Stimulated activated CD4-positive, alpha-beta T cell treated with anti-CD3 and anti-CD28 coated beads, Interleukin-1b, Interleukin-23, amount 100 ng/mL, for 4 hours (primary cell): ENCODE data around the gene TTC31.

ENCODE experiments used
- DNase-seq, 2 donors: peaks; one replicate each; pipeline ENCODE4 v3.0.0-alpha.2; 2020; ENCODE audit warnings: low read depth in 2 of 2

TTC31 gene

DNA sequence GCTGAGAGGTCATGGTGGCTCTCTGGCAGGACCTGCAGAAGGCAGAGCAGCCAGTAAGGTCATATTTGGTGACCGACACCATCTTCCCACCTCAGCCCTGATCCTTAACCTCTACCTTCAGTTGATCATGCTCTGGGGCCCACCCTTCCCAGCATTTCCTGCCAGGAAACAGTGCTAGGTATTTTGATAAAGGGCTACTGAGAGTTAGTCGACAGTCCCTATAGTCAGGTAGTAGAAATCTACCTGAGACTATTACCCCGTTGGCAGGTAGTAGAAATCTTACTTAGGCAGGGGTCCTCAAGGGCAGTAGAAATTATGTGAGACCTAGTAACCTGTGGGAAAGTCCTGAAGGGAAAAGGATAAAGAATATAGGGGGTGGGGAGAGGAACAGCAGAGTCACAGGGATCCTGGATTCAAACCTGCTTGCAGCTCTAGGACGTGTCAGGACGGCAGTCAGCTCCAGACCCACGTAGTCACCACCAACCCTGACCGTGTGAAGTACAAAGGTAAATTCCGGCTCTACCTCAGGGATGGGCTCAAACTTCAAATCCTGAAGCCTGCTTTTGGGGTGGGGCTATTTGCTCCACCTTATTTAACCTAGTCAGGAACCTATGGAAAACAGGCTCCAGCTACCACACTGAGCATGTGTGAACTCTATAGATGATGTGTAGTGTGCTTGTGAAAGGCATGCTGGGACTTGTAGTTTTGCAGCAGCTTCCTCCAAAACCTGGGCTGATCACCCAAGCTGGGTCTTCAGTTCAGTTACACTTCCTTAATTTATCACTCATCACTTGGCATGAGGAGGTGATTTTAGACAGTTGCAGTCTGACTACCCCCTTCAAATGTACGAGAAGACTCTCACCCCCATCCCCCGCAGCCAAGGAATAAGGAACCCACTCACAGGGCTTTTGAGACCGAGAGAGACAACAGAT lies 43.1 kb downstream of the TTC31 start, which contains the start of gene DQX1:
Gene DQX1, minus strand, starts transcription at position 515 of the 932 bp plus-strand sequence. Its CDS starts 502 bp downstream, at position 13.
- DNase-seq, result no peak

DNA sequence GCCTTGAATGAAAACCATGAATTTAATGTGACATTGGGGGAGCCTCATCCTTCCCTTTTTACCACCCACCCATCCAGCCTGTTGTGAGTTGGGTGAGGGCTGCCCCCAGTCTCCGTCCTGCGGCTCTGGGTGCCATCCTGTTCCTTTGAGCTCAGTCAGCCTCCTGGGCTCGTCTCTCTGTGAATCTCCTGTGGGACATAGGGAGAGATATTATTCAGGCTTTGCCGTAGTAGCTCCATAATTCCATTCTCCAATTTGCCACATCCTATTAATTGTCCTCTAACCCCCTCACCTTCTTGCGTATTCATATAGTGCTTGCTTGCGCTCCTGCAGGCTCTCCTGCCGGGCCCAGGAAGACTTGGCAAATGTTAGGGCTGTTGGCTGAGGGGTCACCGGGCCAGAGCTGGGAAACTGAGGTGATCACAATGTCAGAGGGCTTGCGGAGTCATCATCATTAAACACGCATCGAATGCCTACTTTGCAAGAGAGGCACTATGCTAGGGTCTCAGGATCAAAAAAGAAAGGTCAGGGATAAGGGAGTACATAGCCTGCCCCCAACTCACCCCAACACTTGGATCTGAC lies 43.9 kb downstream of the TTC31 start:
- no peak for DNase-seq

DNA sequence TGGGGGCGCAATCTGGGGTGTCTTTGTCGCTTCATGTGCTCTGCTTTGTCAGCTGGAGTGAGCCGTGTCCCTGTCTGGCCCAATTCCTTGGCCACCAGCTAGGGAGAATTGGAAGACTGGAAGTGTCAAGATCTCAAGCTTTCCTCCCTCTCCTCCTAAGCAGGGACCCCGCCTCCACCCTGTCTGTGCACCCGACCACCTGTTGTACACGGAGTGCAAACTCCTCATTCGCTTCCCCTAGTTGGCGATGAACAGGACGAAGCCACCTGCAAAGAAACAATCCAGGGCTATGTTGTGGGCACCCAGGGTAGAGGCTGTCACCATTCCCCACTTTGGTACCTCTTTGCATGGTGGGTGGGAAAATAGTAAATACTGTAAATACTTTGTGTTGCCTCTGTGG lies 44.9 kb downstream of the TTC31 start:
- no peak for DNase-seq

DNA sequence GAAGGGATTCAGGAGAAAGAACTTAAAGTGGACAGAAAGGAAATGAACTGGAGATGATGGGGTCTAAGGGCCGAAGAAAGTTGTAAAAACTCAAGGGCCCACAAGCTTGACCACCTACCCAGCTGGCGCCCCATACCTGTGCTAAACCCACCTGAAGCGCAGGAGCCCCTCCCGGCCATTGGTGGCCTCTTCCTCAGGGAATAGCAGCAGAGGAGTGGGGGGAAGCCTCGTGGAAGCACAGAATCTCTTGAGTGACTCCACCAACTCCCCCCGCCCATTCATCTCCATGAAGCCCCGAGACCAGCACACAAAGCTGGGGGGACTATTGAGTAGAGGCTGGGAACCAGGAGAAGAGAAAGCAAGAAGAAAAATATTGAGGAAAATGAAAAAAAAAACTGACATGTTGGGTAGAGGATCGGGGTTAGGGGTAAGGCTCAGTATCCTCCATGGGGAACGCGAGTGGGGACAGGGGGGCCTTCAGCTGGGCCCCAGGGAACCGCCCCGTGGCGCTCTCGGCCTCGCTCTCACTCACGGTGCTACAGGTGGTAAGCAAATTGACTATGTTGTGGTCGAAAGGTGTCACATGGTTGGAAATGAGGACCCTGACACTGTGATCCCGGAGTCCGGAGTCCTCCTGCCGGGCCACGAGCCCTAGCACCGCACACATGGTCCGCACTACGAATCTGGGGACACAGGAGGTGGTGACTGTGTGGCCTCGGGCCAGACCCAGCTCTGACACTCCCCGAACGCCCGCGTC lies 45.9 kb downstream of the TTC31 start:
- no peak for DNase-seq

DNA sequence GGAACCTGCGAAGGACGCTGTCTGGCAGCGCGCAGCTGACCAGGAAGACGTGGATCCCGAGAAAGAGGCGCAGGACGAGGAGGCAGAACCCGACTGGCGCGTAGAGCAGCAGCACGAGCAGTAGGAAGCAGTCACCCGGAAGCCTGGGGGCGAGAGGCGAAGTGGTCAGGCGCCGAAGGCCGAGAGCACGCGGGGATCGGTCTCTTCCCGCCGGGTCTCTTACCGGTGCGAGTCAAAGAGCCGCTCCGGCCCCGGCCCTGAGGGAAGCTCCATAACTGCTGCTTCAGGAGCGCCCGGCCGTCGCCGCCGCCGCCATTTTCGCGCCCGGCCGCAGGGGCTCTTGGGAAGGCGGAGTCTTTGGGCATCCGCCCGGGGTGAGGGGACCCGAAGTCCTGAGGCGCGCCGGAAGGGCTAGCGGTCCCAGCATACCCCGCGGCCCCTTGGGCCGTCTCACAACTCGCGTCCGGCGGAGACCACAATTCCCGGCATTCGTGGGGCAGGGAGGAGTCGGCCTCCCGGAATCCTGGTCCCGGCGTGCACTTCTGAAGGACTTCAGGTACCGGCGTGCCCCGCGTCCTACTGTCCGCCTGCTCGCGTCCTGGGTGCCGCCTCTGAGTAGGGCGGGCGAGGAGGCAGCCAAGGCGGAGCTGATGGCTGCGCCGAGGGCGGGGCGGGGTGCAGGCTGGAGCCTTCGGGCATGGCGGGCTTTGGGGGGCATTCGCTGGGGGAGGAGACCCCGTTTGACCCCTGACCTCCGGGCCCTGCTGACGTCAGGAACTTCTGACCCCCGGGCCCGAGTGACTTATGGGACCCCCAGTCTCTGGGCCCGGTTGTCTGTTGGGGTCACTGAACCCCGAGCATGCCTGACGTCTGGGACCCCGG lies 46.7 kb downstream of the TTC31 start, which contains the start of the genes AUP1 and HTRA2:
Gene AUP1, minus strand, starts transcription at position 350 of the 882 bp plus-strand sequence. Its CDS starts 77 bp downstream, at position 273.
Gene HTRA2, plus strand, starts transcription at position 577 of the 882 bp plus-strand sequence. Its CDS starts 74 bp downstream, at position 651.
- DNase-seq, result peak; percentile 76 to 86

DNA sequence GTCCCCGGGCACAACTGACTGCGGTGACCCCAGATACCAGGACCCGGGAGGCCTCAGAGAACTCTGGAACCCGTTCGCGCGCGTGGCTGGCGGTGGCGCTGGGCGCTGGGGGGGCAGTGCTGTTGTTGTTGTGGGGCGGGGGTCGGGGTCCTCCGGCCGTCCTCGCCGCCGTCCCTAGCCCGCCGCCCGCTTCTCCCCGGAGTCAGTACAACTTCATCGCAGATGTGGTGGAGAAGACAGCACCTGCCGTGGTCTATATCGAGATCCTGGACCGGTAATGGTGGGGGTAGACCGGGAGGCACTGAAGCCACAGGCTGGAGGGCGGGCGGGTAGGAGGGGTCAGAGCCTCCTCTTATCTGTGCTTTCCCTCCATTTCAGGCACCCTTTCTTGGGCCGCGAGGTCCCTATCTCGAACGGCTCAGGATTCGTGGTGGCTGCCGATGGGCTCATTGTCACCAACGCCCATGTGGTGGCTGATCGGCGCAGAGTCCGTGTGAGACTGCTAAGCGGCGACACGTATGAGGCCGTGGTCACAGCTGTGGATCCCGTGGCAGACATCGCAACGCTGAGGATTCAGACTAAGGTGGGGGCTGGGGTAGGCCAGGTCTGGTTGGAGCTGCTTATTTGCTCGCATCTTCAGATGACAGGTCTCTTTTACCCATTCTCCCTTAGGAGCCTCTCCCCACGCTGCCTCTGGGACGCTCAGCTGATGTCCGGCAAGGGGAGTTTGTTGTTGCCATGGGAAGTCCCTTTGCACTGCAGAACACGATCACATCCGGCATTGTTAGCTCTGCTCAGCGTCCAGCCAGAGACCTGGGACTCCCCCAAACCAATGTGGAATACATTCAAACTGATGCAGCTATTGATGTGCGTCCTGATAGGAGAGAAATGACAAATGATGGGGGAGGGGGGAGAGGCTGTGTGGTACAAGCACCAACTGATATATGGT lies 47.6 kb downstream of the TTC31 start:
- peak in 1 of 2 donors; percentile 22 for DNase-seq

DNA sequence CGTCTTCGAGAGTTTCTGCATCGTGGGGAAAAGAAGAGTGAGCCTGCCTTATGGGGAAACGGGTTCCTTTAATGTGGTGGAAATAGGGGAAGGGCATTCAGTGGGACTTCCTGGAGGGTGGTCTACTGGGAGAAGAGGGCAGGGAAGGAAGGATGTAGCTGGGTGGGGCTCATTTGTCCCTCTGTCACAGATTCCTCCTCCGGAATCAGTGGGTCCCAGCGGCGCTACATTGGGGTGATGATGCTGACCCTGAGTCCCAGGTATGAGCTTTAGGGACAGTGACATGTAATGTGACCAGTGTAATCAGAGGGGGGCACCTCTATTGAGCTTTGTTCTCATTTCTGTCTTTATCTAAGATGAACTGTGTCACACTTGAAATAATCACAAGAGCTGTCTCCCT lies 48.8 kb downstream of the TTC31 start:
- DNase-seq, result no peak

DNA sequence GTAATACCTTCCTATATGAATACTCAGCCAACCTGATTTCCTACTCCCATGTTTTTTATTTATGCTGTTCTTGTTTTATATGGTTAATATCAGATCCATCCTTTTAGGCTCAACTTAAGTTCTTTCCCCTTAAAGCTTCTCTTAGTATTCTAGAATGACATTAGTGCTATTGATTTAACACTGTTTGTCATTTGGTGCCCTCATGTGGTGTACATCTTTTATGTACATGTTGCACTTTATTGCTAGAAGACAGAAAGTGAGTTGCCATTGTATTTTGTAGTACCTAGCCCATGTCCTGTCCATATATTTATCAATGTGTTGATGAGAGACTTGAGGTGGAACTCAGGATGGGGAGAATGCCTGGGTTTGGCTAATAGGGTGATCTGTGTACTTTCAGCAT lies 49.3 kb downstream of the TTC31 start:
- no peak for DNase-seq

DNA sequence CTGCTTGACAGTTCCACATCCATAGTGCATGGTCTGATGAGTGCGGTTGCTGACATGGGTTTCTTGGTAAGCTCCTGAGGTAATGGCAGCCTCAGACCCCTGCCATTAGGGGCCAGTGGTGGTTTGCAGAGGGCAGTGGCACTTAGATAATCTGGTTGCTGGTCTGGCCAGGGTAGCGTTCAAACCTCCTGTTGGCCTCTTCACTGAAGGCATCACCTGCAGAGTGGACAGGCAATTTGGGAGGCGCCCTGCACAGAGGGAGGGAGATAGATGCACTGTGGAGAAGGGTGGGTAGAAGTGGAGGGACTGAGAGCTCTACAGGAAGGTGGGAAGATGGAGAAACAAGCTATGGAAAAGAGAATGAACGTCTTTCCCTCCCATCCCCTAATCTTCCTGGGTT lies 50.6 kb downstream of the TTC31 start:
- DNase-seq, result no peak

DNA sequence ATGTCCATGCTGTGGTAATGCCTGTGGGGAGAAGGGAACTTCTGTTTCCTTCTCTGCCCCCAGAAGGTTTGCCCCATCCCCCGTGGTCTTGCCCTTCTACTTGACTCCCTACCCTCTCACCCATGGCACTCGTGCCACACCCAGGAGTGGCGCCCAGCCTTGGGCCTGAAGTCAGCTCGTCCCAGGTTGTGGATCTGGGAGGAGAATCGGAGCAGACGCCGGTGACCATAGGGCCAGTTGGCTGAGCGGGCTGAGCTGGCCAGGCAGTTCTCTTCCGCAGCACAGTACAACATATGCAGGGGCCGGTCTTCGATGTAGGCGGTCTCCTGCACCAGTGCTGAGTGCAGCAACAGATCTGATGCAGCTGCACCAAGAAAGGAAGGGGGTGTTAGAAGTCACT lies 51.5 kb downstream of the TTC31 start:
- no peak for DNase-seq

DNA sequence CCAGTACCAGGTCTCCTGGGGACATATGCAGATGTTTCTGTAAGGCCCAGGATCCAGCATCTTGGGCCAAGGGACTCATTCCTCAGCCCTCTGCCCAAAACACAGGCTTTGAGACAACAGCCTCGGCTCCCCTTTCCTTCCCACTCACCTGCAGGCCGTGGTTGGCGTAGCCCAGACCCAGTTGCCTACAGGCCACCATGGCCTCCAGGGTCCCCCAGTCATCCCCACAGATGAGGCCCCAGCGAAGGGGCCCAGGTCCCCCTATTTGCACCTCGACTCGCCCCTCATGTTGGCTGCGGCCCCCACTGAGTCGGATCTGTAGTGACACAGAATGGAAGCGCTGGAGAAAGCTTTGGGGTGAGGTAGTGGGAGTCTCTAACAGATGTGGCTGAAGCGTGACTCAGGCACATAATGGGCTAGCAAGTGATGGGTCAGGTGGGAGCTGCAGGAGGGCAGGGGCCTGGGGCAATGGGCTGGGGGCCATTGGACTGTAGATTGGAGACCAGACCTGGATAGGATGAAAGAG lies 52.6 kb downstream of the TTC31 start:
- DNase-seq, result no peak

DNA sequence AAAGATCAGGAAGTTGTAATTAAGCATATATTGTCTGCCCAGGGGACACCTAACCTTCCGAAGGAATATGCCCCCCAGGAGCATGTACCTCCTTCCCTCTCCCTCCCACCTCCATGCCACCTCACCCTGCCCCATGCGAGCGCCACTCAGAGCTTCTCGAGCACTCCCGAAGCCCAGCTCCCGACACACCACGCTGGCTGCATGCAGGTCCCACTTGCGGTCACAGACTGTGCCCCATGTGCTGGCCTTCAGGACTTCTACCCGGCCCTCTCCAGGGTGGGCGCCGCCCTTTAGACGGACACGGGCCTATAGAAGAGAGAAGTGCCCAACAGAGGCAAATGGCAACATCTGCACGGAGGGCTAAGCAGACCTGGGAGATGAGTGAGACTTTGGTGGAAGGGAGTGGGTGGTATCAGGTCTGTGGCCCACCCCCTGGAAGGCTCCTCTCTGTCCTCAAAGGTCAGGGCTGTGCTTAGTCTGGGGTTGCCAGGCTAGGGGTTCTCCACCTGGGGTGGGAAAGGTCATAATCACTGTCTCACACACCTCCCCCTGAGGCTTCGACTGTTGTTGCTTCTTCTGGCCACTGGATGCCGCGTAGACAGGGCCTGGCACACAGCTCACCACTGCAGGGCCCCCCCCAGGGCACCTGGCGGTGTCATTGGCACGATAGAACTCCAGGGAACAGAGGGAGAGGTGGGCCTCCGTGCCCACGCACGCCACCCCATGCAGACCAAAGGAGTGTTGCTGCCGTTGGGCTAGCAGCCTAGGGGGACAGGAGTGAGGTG lies 53.5 kb downstream of the TTC31 start:
- no peak for DNase-seq

DNA sequence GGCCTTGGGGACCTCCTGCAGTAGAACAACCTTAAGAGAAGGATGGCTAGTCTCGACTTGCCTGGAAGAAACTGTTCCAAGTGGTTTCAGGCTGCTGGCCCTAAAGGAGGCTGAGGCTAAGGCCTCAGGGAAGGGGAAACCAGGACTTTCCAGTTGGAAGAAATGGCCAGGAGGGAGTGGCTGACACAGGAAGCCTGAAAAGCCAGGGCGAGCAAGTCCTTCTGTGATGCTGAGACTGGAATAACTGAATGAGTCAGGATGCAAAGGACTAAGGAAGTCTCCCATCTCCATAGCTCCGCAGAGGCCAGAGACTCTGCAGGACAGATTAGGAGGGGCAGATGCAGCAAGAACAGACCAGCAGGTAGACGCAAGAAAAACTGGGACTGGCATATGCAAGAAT lies 54.3 kb downstream of the TTC31 start:
- DNase-seq, result no peak

DNA sequence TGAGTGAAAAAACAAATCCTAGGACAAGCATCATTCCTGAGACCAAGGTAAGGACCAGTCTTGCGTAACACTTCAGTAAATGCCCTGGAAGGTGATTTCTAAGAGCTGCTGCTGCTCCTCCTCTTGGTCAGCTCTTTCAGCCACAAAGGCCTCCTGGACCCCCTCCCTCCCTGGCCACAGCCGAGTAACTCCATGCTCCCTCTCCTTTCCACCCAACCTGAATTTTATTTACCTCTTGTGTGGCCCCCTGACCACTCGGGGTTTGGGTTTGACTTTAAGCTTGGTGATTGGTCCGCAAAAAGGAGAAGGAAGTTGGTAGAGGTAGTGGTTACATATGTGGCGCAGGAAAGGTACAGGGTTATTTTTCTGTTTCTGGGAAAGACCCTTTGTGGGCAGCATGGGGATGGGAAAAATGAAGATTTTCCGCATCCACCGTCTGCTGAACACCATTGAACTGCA lies 56.0 kb downstream of the TTC31 start:
- DNase-seq, result no peak

DNA sequence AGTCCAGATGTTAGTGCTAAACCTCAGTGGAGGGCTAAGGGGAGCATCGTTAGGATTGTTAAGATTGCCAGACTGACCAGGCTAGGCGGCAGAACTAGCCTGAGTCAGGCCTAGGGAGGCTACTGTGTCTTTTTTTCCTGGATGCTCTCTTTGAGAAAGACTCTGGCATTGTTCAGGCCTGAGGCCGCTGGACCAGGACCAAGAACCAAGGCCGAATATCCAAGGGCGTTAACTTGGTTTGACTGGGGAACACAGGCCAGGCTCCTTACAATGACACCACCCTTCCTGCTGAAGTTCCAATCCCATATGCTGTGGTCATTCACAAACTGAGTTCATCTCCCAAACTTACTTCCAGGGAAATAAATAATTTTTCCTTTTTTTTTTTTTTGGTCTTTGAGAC lies 57.4 kb downstream of the TTC31 start:
- no peak for DNase-seq

DNA sequence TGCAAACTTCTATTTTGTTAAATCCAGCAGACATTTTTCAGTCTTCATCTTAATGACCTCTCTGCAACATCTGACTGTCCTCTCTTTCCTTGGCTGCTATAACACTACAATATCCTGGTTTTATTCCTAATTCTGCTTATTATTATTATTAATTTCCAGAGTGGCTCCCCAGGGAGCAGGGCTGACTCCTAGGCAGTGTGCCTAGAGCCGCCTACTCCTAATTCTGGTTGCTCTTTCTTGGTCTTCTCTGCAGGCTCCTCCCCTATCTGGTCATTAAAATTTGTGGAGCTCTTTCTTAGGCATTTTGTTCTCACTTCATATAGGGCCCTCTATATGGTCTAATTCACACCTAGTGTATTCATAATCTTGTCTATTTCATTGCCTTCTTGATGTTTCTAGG lies 60.1 kb downstream of the TTC31 start:
- no peak for DNase-seq
